ENCODE measurements around the gene NPAS2. TPM values are rescaled to one million over a fixed set of nuclear protein-coding genes. Genes with fewer than 3 reads are reported as not detected.
A peak's percentile ranks its signal among the peaks of the same experiment; 100 is the strongest.

Gene NPAS2
- total RNA-seq, 4 donors from 2014 or later, result 11.8 to 46.5 (median 21.7) TPM

DNA sequence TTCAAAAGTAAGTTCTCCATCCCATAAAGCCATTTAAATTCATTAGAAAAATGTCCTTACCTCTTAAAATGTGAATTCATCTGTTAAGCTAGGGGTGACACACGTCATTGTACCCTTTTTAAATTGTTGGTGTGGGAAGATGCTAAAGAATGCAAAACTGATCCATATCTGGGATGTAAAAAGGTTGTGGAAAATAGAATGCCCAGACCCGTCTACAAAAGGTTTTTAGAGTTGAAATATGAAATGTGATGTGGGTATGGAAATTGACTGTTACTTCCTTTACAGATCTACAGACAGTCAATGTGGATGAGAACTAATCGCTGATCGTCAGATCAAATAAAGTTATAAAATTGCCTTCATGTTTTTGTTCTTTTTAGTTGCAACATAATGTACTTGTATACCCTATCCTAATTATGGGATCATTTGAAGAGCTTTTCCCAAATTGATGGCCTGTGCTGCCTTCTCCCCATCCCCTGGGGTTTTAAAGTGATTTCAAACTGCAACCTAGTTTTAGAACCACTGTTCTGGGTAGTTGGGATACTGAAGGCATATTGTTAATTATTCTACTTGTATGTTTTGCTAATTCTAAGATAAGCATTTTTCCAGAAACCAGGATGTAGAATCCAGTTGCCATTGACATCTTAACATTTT lies 186.3 kb downstream of the NPAS2 start:
- 57 to 73% methylated on average over 4 of the region's 4 CpGs for WGBS, 2 donors (ENCODE audit: low coverage in 1 of 2)

DNA sequence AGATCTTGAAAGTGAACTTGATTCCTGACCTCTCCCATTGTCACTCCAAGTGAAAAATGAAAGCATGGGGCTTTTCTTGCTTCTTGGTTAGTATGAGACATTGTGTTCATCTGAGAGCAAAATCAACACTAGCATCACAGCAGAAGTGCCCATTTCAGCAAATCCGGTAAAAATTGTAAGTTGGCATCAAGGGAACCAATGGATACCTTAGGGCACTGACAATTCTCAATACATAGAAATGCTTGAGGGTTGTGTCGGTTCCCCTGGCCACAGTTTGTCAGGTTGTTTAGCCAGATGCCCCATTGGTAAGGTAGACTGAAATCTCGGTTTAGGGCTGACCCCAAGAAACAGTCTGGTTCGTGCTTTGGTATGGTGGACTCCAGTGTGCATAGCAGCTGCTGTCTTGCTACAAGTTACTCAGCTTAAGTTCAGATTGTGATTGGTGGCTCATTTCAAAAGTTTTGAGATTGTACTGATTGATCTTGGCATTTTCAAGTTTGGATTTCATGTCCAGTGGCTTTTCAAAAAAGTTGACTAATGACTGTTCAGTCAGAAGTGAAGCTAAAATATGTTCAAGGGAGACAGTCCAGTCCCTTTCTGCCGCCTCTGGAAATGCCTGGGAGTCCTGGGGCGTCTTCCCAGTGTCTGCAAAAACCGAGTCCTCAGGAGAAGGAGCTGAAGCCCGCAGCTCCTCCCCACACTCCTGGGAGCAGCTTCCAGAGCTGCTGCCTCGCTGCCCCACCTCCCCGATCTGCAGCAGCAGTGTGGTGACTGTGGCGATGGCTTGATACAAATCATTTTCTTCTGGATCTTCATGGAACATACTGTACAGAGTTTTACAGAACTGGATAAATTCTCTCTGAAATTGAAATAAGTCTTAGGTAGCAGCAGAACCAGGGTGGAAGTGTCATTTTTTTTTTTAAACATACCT lies 187.7 kb downstream of the NPAS2 start:
- Histone ChIP-seq H3K9me3 (no peaks in the 10 kb centered on the region), H3K27ac (peak overlapping the region in 1 of 4 donors; percentile 2), H3K36me3 (peaks cover 9 to 87% of the 10 kb centered on the region in 2 donors), H3K27me3 (no peaks in the 10 kb centered on the region), H3K4me1 (peaks cover 6 to 41% (median 6%) of the 10 kb centered on the region in 3 donors), H3K4me3 (no peak overlapping the region)
- 65 to 84% methylated on average over 6 to 9 of the region's 11 CpGs for WGBS, 2 donors (ENCODE audit: low coverage in 1 of 2)
- TF ChIP-seq, protein P1, sequence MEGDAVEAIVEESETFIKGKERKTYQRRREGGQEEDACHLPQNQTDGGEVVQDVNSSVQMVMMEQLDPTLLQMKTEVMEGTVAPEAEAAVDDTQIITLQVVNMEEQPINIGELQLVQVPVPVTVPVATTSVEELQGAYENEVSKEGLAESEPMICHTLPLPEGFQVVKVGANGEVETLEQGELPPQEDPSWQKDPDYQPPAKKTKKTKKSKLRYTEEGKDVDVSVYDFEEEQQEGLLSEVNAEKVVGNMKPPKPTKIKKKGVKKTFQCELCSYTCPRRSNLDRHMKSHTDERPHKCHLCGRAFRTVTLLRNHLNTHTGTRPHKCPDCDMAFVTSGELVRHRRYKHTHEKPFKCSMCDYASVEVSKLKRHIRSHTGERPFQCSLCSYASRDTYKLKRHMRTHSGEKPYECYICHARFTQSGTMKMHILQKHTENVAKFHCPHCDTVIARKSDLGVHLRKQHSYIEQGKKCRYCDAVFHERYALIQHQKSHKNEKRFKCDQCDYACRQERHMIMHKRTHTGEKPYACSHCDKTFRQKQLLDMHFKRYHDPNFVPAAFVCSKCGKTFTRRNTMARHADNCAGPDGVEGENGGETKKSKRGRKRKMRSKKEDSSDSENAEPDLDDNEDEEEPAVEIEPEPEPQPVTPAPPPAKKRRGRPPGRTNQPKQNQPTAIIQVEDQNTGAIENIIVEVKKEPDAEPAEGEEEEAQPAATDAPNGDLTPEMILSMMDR (IDR thresholded peaks at IDR 0.05), result no peak
- no peak for TF ChIP-seq EP300 (IDR thresholded peaks at IDR 0.05)
- no peak for TF ChIP-seq POLR2A (IDR thresholded peaks at IDR 0.05)
- TF ChIP-seq POLR2AphosphoS5 (IDR thresholded peaks at IDR 0.05), result no peak
- no peak for ATAC-seq

More for the DNA sequence above, 186.3 kb downstream of the NPAS2 start:
- H3K36me3 ChIP-seq, result peaks cover 9 to 79% of the 10 kb centered on the region in 2 donors
- H3K9me3 ChIP-seq, result no peaks in the 10 kb centered on the region
- H3K4me3 ChIP-seq, result no peak overlapping the region
- no peak for TF ChIP-seq POLR2AphosphoS5 (IDR thresholded peaks at IDR 0.05)
- TF ChIP-seq EP300 (IDR thresholded peaks at IDR 0.05), result no peak
- no peak for TF ChIP-seq POLR2A (IDR thresholded peaks at IDR 0.05)
- TF ChIP-seq, protein P1 (IDR thresholded peaks at IDR 0.05), result no peak
- H3K27me3 ChIP-seq, result no peaks in the 10 kb centered on the region
- no peak overlapping the region for H3K27ac ChIP-seq
- peaks cover 6 to 37% (median 9%) of the 10 kb centered on the region in 3 donors for H3K4me1 ChIP-seq
- no peak for ATAC-seq

DNA sequence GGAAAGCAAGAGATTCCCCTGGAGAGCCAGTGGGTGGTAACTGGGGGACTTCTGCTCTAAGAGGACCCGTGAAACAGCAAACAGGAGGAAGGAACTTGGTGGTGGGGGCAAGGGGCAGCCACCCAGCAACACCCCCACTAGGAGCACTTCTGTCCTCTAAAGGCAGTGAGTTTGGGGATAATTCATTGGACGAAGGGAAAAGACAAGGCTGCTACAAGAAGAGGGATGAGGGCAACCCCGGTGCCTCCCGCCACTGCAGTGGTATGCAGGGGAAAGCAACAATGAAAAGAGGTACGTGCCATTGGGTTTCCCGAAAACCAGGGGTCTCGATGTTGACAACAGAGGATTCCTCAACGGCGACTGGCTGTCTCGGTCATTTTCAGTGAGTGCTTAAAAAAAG lies 191.2 kb downstream of the NPAS2 start:
- TF ChIP-seq EP300 (IDR thresholded peaks at IDR 0.05) (no peak), POLR2AphosphoS5 (IDR thresholded peaks at IDR 0.05) (no peak), POLR2A (IDR thresholded peaks at IDR 0.05) (no peak)
- TF ChIP-seq, protein P1 (IDR thresholded peaks at IDR 0.05), result no peak
- no peak for ATAC-seq
- Histone ChIP-seq H3K27me3 (no peaks in the 10 kb centered on the region), H3K9me3 (no peaks in the 10 kb centered on the region), H3K36me3 (peaks cover 7 to 73% of the 10 kb centered on the region in 2 donors), H3K27ac (no peak overlapping the region), H3K4me3 (no peak overlapping the region), H3K4me1 (peaks cover 0 to 14% (median 0%) of the 10 kb centered on the region in 3 donors)
- 69 to 74% methylated on average over 7 to 9 of the region's 10 CpGs for WGBS, 2 donors (ENCODE audit: low coverage in 1 of 2)

DNA sequence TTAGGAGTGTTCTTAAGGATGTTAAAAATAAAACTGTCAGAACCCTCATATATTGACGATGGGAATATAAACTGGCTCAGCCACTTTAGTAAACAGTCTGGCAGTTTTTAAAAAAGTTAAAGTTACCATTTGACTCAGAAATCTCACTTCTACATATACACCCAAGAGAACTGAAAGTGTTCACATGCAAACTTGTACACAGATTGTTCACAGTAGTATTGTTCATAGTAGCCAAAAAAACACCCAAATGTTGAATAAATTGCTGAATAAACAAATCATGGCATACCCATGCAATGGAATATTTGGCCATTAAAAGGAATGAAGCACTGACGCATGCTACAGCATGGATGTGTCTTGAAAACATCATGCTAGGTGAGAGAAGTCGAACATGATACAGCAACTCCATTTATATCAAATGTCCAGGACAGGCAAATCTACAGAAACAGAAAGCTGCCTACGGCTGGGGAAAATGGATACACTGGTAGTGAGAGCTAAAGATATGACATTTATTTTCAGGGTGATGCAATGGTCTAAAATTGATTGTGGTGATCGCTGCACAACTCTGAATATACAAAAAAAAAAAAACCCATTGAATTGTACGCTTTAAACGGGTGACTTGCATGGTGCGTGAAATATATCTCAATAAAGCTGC lies 192.2 kb downstream of the NPAS2 start:
- no peak for TF ChIP-seq POLR2AphosphoS5 (IDR thresholded peaks at IDR 0.05)
- no peak for TF ChIP-seq POLR2A (IDR thresholded peaks at IDR 0.05)
- no peak for TF ChIP-seq EP300 (IDR thresholded peaks at IDR 0.05)
- TF ChIP-seq, protein P1 (IDR thresholded peaks at IDR 0.05), result no peak
- Histone ChIP-seq H3K27ac (no peak overlapping the region), H3K4me1 (peaks cover 0 to 14% (median 0%) of the 10 kb centered on the region in 3 donors), H3K9me3 (no peaks in the 10 kb centered on the region), H3K27me3 (no peaks in the 10 kb centered on the region), H3K4me3 (no peak overlapping the region), H3K36me3 (peaks cover 7 to 66% of the 10 kb centered on the region in 2 donors)
- ATAC-seq, result no peak
- 45 to 48% methylated on average over 8 of the region's 8 CpGs for WGBS, 2 donors (ENCODE audit: low coverage in 1 of 2)

Data from gastroesophageal sphincter (tissue), 4 donors.